IPS-20b (cell line): ENCODE results near the gene SLC45A2.
A peak's percentile ranks its signal among the peaks of the same experiment; 100 is the strongest.

Experiments
- H3K27ac ChIP-seq: one replicate; pipeline ENCODE4 v1.5.1; 2013; ENCODE audit warnings: low read length
- H3K27me3 ChIP-seq: 2 replicates; pipeline ENCODE4 v1.6.1; 2013; ENCODE audit warnings: mild to moderate bottlenecking, low read length, inconsistent platforms; ENCODE audit not compliant: insufficient read depth
- H3K36me3 ChIP-seq: 2 replicates; pipeline ENCODE4 v1.6.1; 2013; ENCODE audit warnings: low read depth, mild to moderate bottlenecking, inconsistent platforms, low read length, moderate library complexity; ENCODE audit not compliant: insufficient read depth
- H3K4me1 ChIP-seq: 2 replicates; pipeline ENCODE4 v1.6.1; 2013; ENCODE audit warnings: mild to moderate bottlenecking, control low read depth, inconsistent platforms, low read length, moderate library complexity; ENCODE audit not compliant: insufficient read depth
- H3K4me3 ChIP-seq: 2 replicates; pipeline ENCODE4 v1.5.1; 2013; ENCODE audit warnings: mild to moderate bottlenecking, low read length, inconsistent platforms
- H3K9ac ChIP-seq: 2 replicates; pipeline ENCODE4 v1.6.1; 2013; ENCODE audit warnings: low read depth, mild to moderate bottlenecking, inconsistent platforms, low read length, moderate library complexity
- H3K9me3 ChIP-seq: 2 replicates; pipeline ENCODE4 v1.6.1; 2013; ENCODE audit warnings: mild to moderate bottlenecking, low read depth, low read length, inconsistent platforms; ENCODE audit not compliant: insufficient read depth

SLC45A2 gene

DNA sequence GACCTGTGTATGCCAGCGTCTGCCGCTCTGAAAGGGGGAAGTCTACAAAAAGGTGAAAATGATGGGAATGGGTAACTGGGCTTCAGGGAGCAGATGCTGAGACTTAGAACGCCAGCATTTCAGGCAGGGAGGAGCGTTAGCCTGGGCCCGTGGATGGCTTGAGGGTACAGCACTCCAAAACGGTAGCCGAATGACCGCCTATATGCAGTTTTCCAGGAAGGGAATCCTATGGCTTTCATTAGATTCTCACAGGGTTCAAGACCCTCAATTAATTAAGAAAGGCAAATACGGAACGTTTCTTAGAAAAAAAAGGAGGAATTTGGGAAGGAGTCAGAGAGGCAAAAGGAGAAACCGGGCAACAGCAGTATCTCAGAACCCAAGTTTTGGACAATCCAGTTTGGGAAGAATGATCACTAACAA, 22.7 kb upstream of the SLC45A2 start:
- H3K27ac ChIP-seq = peak overlapping the region; percentile 9
- H3K4me3 ChIP-seq = peak overlapping the region; percentile 88

GRCh38 chr5:34005681-34006080, 21.2 kb upstream of the SLC45A2 start:
- no peak overlapping the region for H3K27ac ChIP-seq
- H3K27me3 ChIP-seq = no peaks in the 10 kb centered on the region

More for the DNA sequence above, 22.7 kb upstream of the SLC45A2 start:
- H3K9me3 ChIP-seq = no peaks in the 10 kb centered on the region
- H3K36me3 ChIP-seq = peaks cover 27% of the 10 kb centered on the region
- H3K27me3 ChIP-seq = no peaks in the 10 kb centered on the region
- peaks cover 8% of the 10 kb centered on the region; the same call in 1 of the 2 replicates for H3K4me1 ChIP-seq
- H3K9ac ChIP-seq = peak overlapping the region; percentile 91

GRCh38 chr5:34005211-34005610, 20.7 kb upstream of the SLC45A2 start:
- Histone ChIP-seq H3K36me3 (peaks cover 28% of the 10 kb centered on the region), H3K9me3 (no peaks in the 10 kb centered on the region), H3K4me3 (no peak overlapping the region), H3K27ac (no peak overlapping the region), H3K27me3 (no peaks in the 10 kb centered on the region), H3K9ac (no peak overlapping the region), H3K4me1 (peaks cover 8% of the 10 kb centered on the region; the same call in 1 of the 2 replicates)

More at GRCh38 chr5:34005681-34006080, 21.2 kb upstream of the SLC45A2 start:
- Histone ChIP-seq H3K9ac (no peak overlapping the region), H3K36me3 (peaks cover 28% of the 10 kb centered on the region), H3K4me1 (peaks cover 8% of the 10 kb centered on the region; the same call in 1 of the 2 replicates), H3K4me3 (no peak overlapping the region), H3K9me3 (no peaks in the 10 kb centered on the region)

DNA sequence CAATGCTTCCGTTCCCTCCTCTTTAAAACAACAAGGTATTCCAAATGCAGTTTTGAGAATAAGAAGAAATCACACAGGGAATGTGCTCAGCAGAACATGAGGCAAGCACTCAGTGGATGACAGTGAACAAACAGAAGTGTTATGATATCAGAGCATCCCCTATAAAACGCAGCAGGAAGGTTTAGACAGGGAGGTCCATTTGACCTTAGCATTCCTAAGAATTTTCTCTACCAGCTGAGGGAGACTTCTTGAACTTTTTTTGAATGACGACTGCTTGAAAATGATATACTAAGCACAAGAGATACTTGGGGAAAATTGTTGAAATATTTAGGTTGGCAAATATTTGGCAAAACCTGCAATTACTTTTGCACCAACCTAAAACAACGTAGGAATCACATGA, 19.4 kb upstream of the SLC45A2 start:
- Histone ChIP-seq H3K9me3 (no peaks in the 10 kb centered on the region), H3K4me3 (no peak overlapping the region), H3K27ac (no peak overlapping the region), H3K9ac (no peak overlapping the region), H3K4me1 (peaks cover 4% of the 10 kb centered on the region; the same call in 1 of the 2 replicates), H3K36me3 (peaks cover 28% of the 10 kb centered on the region), H3K27me3 (no peaks in the 10 kb centered on the region)

- Histone ChIP-seq H3K27ac (no peak overlapping the region), H3K9ac (no peak overlapping the region), H3K4me3 (no peak overlapping the region), H3K36me3 (peaks cover 35% of the 10 kb centered on the region), H3K27me3 (no peaks in the 10 kb centered on the region), H3K4me1 (no peaks in the 10 kb centered on the region; the same call in 1 of the 2 replicates), H3K9me3 (no peaks in the 10 kb centered on the region)
These were observed 18.3 kb upstream of the SLC45A2 start for GRCh38 chr5:34002629-34003328.

DNA sequence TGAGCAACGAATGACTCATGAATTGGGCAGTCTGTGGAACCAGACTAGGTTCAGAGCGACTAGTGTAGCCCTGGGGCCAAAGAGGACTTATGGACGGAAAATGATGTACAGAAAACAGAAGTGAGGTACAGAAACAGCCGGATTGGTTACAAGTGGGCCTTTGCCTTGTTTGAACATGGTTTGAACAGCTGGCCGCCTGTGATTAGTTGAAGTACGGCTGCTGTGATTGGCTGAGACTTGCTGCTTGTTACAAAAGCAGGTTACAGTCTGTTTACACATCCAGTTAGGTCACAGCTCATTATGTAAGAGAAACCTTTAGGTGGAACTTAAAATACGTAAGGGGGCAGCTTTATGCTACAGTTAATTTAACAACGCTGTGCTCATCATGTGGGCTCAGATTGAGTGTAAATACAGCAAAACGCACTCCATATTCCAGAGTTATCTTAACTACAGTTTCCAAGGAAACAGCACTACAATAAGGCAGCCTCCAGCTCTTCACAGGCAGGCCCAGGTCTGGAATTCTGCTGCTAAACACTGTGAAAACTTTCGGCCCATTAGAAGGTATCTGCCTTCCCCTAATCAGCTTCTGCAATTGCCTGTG, 16.8 kb upstream of the SLC45A2 start:
- no peaks in the 10 kb centered on the region for H3K27me3 ChIP-seq
- no peaks in the 10 kb centered on the region; the same call in 1 of the 2 replicates for H3K4me1 ChIP-seq
- peaks cover 35% of the 10 kb centered on the region for H3K36me3 ChIP-seq
- no peak overlapping the region for H3K27ac ChIP-seq
- H3K9me3 ChIP-seq = no peaks in the 10 kb centered on the region
- H3K9ac ChIP-seq = 0 out of 2 replicates have a peak overlapping the region, but pooled peaks have one; percentile 37
- H3K4me3 ChIP-seq = no peak overlapping the region

DNA sequence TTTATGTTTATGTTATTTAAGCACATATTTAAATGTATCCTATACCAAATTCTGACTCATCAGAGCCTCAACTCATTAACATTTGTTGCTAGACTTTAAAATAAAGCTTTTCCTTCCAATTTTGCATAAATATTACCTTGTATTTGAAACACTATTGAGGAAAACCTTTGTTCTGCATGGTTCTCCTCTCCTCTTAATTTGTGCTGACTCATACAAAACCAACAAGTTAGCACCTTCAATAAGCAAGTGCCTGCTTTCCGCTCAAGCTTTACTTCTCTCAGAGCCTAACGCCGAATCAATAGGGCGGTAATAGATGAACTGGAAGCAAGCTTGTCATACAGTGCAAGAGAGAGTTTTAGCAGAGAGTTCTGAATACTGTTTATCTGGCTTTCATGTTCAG, 15.5 kb upstream of the SLC45A2 start:
- no peak overlapping the region for H3K9ac ChIP-seq
- no peak overlapping the region for H3K27ac ChIP-seq
- peaks cover 30% of the 10 kb centered on the region for H3K36me3 ChIP-seq
- no peaks in the 10 kb centered on the region for H3K9me3 ChIP-seq
- H3K4me1 ChIP-seq = no peaks in the 10 kb centered on the region; the same call in 1 of the 2 replicates
- H3K4me3 ChIP-seq = no peak overlapping the region
- H3K27me3 ChIP-seq = no peaks in the 10 kb centered on the region

DNA sequence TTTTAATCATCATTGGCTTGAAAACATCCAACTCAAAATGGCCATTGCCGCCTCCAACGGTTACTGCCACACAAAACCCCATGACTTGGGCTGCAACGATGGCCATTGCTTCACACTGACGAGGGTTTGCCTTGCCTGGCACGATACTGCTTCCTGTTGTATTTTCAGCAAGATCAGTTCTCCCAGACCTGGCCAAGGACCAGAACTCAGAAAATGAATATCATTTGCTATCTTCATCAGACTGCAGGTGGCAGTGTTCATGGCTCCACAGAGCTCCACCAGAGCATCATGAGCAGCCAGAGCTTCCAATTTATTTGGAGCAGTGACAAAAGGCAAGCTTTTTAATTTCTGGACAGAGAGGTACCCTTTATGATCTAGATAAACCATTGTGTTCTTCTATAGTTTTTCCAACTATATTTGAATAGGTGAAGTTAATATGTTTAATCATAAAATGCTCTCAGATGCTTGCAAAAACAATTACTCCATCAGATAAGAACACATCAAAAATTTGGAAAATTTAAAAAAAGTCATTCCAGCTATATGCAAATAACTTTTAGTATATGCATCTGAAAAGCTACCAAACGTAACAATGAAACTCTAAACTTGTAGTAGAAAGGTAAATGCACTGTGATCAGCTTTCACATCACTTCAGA, 13.0 kb upstream of the SLC45A2 start:
- H3K27ac ChIP-seq = no peak overlapping the region
- no peak overlapping the region for H3K9ac ChIP-seq
- peaks cover 11% of the 10 kb centered on the region; the same call in 1 of the 2 replicates for H3K36me3 ChIP-seq
- H3K9me3 ChIP-seq = no peaks in the 10 kb centered on the region
- H3K4me1 ChIP-seq = no peaks in the 10 kb centered on the region; the same call in 1 of the 2 replicates
- H3K4me3 ChIP-seq = no peak overlapping the region
- H3K27me3 ChIP-seq = no peaks in the 10 kb centered on the region

DNA sequence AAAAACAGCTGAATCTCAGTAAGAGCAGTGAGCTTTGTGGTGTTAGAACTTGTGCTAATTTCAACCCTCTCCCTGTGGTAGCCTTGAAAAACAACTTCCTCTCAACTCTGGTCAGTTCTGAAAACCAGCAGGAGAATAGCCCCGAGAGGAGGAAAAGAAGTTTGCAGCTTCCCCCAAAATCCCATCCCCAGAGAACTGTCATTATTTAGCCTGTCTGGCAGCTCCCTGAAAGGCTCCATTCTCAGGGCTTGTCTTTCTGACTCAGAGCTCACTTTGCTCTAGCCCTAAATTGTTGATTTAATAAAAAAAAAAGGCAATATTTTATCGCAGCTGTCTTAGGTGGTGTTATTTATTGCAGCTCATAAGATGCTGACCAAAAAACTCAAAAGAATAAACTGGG, 11.4 kb upstream of the SLC45A2 start:
- no peak overlapping the region for H3K27ac ChIP-seq
- no peaks in the 10 kb centered on the region for H3K9me3 ChIP-seq
- no peak overlapping the region for H3K9ac ChIP-seq
- no peaks in the 10 kb centered on the region for H3K4me1 ChIP-seq
- H3K27me3 ChIP-seq = no peaks in the 10 kb centered on the region
- H3K36me3 ChIP-seq = peaks cover 7% of the 10 kb centered on the region; the same call in 1 of the 2 replicates
- no peak overlapping the region for H3K4me3 ChIP-seq

GRCh38 chr5:33994845-33995244, 10.4 kb upstream of the SLC45A2 start:
- H3K4me3 ChIP-seq = no peak overlapping the region
- H3K9me3 ChIP-seq = no peaks in the 10 kb centered on the region
- no peaks in the 10 kb centered on the region for H3K4me1 ChIP-seq
- no peak overlapping the region for H3K9ac ChIP-seq
- H3K36me3 ChIP-seq = peaks cover 7% of the 10 kb centered on the region; the same call in 1 of the 2 replicates
- no peaks in the 10 kb centered on the region for H3K27me3 ChIP-seq
- H3K27ac ChIP-seq = no peak overlapping the region

DNA sequence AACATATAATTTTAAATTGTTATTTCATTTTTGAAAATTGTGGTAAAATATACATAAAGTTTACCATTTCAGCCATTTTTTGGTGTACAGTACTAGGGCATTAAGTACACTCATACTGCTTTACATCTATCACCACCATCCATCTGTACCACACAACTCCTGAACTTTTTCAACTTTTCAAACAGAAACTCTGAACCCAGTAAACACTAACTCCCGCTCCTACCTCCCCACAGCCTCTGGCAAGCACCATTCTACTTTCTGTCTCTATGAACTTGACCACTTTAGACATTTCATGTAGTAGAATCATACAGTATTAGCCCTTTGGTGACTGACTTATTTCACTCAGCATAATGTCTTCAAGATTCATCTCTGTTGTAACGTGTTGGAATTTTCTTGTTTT, 8.4 kb upstream of the SLC45A2 start:
- no peak overlapping the region for H3K27ac ChIP-seq
- no peaks in the 10 kb centered on the region for H3K27me3 ChIP-seq
- H3K4me1 ChIP-seq = no peaks in the 10 kb centered on the region
- no peak overlapping the region for H3K4me3 ChIP-seq
- H3K9ac ChIP-seq = no peak overlapping the region
- peaks cover 17% of the 10 kb centered on the region for H3K36me3 ChIP-seq
- H3K9me3 ChIP-seq = no peaks in the 10 kb centered on the region
